C4-2B (cell line): ENCODE results near the gene RIPOR3.

Experiments
- CTCF ChIP-seq: fragments of 450-650 bp; conservative IDR thresholded peaks from 2 replicates; pipeline ENCODE4 v1.5.1; 2017; ENCODE audit warnings: mild to moderate bottlenecking
- ZFX ChIP-seq: fragments of 450-650 bp; IDR thresholded peaks from 2 replicates; pipeline ENCODE4 v1.6.1; 2017

- TF ChIP-seq CTCF = no peak
- TF ChIP-seq ZFX = no peak
These were observed 36.6 kb upstream of the RIPOR3 start for GRCh38 chr20:50727792-50728485.
